Measurements from ENCODE around the gene CDAN1.
A peak's percentile ranks its signal among the peaks of the same experiment; 100 is the strongest.

Gene CDAN1

DNA sequence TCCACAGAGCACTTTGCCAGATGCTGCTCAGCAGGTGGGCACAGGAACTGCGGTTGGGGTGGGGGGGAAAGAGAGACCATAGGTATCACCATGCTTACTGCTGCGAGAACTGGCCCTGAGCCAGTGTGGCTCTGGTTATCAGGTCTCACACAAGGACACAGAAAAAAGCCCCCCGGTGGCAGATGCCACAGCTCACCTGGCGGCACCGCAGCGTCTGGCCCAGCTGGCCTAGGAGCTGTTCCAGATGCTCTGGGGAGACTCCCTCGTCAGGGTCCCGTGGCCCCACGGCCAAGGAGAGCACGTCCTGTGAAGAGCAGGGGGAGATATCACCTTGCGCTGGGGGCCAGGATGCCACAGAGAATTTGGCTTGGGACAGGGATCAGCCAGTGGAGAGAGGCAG, 10.8 kb downstream of the CDAN1 start:
- TF ChIP-seq, protein P1, sequence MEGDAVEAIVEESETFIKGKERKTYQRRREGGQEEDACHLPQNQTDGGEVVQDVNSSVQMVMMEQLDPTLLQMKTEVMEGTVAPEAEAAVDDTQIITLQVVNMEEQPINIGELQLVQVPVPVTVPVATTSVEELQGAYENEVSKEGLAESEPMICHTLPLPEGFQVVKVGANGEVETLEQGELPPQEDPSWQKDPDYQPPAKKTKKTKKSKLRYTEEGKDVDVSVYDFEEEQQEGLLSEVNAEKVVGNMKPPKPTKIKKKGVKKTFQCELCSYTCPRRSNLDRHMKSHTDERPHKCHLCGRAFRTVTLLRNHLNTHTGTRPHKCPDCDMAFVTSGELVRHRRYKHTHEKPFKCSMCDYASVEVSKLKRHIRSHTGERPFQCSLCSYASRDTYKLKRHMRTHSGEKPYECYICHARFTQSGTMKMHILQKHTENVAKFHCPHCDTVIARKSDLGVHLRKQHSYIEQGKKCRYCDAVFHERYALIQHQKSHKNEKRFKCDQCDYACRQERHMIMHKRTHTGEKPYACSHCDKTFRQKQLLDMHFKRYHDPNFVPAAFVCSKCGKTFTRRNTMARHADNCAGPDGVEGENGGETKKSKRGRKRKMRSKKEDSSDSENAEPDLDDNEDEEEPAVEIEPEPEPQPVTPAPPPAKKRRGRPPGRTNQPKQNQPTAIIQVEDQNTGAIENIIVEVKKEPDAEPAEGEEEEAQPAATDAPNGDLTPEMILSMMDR (IDR thresholded peaks at IDR 0.05), result no peak
- H3K27ac ChIP-seq, result no peak overlapping the region
- H3K4me3 ChIP-seq, result no peak overlapping the region

DNA sequence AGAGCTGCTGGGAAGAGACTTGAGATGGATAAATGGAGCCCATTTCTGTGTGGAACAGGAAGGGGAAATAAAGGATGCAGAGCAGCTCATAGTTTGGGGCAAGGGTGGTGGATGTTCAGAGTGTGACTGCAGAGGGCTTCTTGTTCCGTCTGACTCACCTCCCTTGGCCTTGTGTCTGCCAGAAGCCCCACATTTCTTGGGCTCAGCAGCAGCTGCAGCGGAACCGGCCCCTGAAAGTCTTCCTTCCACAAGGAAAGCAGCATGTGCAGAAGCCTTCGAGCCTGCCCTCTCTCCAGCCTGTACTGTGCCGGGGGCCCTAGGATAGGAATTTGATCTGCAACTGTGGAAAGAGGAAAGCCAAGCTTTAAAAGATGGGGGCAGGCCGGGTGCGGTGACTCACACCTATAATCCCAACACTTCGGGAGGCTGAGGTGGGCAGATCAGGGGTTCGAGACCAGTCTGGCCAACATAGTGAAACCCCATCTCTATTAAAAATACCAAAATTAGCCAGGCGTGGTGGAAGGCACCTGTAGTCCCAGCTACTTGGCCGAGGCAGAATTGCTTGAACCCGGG, 11.5 kb downstream of the CDAN1 start:
- DNase-seq (ENCODE audit: low spot score), result no peak
- H3K27ac ChIP-seq, result no peak overlapping the region
- TF ChIP-seq, protein P1 (IDR thresholded peaks at IDR 0.05), result no peak
- H3K4me3 ChIP-seq, result no peak overlapping the region

More for the DNA sequence above, 10.8 kb downstream of the CDAN1 start:
- DNase-seq (ENCODE audit: low spot score), result no peak

DNA sequence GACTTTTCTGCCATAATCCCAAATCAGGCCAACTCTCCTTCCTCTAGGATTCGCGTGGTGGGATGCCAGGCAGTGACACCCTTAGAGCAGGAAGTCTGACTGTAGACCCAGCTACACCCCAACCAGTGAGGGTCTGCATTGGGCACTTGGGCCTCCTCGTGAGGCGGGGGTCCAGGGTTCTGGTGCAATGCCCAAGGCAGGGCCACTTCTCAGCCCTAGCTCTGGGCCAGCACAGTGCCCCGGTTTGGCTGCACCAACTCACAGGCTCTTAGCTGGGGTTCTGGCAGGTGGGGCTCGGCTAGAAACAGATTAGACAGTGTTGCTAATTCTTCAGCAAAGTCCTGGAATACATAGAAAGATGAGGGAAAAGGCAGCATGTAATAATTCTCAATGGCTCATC, 12.7 kb downstream of the CDAN1 start:
- H3K4me3 ChIP-seq, result no peak overlapping the region
- no peak overlapping the region for H3K27ac ChIP-seq

DNA sequence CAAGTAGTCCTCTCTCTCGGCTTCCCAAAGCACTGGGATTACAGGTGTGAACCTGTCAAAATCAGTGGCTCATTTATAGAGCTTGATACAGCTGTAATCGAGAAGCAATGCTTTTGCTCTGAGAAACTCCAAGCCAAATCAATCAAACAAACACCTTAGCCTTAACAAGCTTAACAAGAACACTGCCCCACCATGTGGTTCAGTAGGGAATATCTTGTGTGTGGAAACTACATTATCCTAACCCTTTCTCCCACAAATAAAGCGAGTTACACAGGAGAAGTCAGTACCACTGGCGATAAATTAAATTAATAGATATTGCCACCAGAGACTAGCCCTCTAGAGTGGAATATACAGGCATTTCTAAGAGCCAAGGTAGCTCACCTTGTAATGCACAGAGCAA, 13.9 kb downstream of the CDAN1 start:
- no peak overlapping the region for H3K27ac ChIP-seq
- no peak for DNase-seq (ENCODE audit: low spot score)
- H3K4me3 ChIP-seq, result no peak overlapping the region
- TF ChIP-seq, protein P1 (IDR thresholded peaks at IDR 0.05), result no peak

More for the DNA sequence above, 12.7 kb downstream of the CDAN1 start:
- TF ChIP-seq, protein P1 (IDR thresholded peaks at IDR 0.05), result no peak
- no peak for DNase-seq (ENCODE audit: low spot score)

DNA sequence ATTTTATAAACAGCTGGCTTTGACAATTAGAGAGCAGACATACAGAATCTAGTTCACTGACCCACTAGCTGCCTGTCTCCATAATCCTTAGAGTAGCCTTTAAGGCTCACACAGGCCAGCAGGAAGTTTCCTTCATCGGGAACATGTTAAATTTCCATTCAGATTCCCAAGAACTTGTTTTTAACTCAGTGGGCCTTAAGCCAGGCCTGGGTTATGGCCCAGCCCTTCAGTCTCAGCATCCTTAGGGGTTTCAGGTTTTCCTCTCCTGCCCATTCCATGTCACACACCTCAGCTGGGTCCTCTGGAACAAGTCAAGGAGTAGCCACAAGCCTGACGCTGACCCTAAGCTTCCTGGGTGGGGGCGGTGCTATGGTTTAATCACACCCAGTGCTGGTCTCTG, 15.0 kb downstream of the CDAN1 start:
- H3K27ac ChIP-seq, result peak overlapping the region; percentile 4 to 36
- TF ChIP-seq, protein P1 (IDR thresholded peaks at IDR 0.05), result no peak
- H3K4me3 ChIP-seq, result no peak overlapping the region
- no peak for DNase-seq (ENCODE audit: low spot score)

DNA sequence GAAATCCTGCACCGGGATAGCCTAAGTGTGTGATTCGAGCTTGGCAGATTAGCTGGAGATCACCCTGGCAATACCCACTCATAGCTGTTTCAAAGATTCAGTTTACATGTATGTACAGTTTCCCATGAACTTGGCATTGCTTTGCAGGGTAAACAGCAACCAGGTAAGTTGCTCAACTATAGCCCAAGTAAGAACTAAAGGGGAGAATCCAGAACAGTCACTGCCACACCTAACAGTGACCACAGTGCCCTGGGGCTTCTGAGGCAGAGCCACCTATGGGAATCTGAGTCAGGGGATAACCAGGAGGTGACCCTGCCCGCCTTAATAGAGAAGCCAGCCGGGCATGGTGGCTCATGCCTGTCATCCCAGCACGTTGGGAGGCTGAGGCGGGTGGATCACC, 15.9 kb downstream of the CDAN1 start:
- DNase-seq (ENCODE audit: low spot score), result no peak
- TF ChIP-seq, protein P1 (IDR thresholded peaks at IDR 0.05), result no peak
- H3K27ac ChIP-seq, result no peak overlapping the region
- no peak overlapping the region for H3K4me3 ChIP-seq

DNA sequence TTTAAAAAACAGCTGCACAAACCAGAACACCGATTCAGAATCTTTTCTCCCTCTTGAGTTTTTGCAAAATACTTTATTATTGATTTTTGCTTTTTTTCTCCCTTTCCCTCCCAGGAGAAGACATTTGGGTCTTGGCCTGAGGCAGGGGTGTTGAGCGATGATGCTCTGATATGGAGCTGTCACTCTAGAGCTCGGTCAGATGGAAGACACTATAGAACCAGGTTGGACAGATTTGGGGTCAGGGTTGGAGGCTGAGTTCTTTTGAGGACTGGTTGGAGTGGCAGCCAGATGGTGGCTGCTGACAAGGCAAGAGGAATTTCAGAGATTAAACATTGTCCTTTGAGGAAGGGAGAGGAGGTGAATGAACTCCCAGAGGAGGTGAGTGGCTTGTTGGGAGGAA, 16.9 kb downstream of the CDAN1 start:
- TF ChIP-seq, protein P1 (IDR thresholded peaks at IDR 0.05), result no peak
- Histone ChIP-seq H3K4me3 (no peak overlapping the region), H3K27ac (peak overlapping the region in 1 of 2 donors; percentile 22)
- no peak for DNase-seq (ENCODE audit: low spot score)
